Measurements from ENCODE around the gene PPARGC1A.

The PPARGC1A gene

GRCh38 chr4:23768541-23768940, 121.3 kb downstream of the PPARGC1A start:
- no peak for DNase-seq

- DNase-seq: no peak
These were observed 123.5 kb downstream of the PPARGC1A start for GRCh38 chr4:23766344-23766743.

- no peak for DNase-seq
These were observed 126.3 kb downstream of the PPARGC1A start for GRCh38 chr4:23763559-23763958.

GRCh38 chr4:23762551-23762950, 127.3 kb downstream of the PPARGC1A start:
- DNase-seq: no peak

- DNase-seq: no peak
These were observed 130.8 kb downstream of the PPARGC1A start for GRCh38 chr4:23759066-23759465.

GRCh38 chr4:23754688-23755087, 135.2 kb downstream of the PPARGC1A start:
- DNase-seq: no peak

GRCh38 chr4:23750125-23750524, 139.7 kb downstream of the PPARGC1A start:
- no peak for DNase-seq

- no peak for DNase-seq
These were observed 142.5 kb downstream of the PPARGC1A start for GRCh38 chr4:23747281-23747735.

- no peak for DNase-seq
These were observed 143.2 kb downstream of the PPARGC1A start for GRCh38 chr4:23746672-23747071.

- no peak for DNase-seq
These were observed 143.8 kb downstream of the PPARGC1A start for GRCh38 chr4:23746027-23746426.

GRCh38 chr4:23745377-23745776, 144.5 kb downstream of the PPARGC1A start:
- DNase-seq: no peak

Data from SW 1271 (cell line).